HFF-Myc (cell line): ENCODE results near the gene CD40LG.

Experiments used
- DNase-seq: peaks from one replicate; pipeline ENCODE4 v3.0.0-alpha.2; 2011; ENCODE audit warnings: low read depth; ENCODE audit errors: extremely low read depth
- H3K4me3 ChIP-seq: replicated peaks from 2 replicates; pipeline ENCODE4 v1.5.1; 2011; ENCODE audit warnings: low read depth, mild to moderate bottlenecking, control low read depth, low read length
- TF ChIP-seq, protein P1 (sequence below): IDR thresholded peaks from 2 replicates; pipeline ENCODE4 v1.5.1; 2012; ENCODE audit warnings: mild to moderate bottlenecking, low read depth, low read length, control low read depth; ENCODE audit errors: missing control alignments

Gene CD40LG

DNA sequence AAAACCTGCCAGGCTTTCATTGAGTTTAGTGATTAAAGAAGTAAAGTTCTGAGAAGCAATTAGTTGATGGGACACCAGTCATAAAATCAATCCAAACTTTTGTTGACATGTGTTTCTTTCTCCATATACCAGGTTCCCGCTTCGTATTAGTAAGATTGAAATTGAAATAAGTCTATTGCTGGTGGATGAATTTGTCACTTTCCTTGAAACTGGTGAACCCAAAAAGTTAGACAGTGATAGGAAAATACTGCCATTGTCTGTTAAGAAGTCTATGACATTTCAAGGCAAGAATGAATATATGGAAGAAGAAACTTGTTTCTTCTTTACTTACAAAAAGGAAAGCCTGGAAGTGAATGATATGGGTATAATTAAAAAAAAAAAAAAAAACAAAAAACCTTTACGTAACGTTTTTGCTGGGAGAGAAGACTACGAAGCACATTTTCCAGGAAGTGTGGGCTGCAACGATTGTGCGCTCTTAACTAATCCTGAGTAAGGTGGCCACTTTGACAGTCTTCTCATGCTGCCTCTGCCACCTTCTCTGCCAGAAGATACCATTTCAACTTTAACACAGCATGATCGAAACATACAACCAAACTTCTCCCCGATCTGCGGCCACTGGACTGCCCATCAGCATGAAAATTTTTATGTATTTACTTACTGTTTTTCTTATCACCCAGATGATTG, at the start of gene CD40LG:
Gene CD40LG (plus strand): TSS at position 482 of the 684 bp plus-strand sequence. CDS start 91 bp downstream, at position 573.
- no peak within 1 kb of the TSS for H3K4me3 ChIP-seq
- no peak for DNase-seq
- TF ChIP-seq, protein P1, sequence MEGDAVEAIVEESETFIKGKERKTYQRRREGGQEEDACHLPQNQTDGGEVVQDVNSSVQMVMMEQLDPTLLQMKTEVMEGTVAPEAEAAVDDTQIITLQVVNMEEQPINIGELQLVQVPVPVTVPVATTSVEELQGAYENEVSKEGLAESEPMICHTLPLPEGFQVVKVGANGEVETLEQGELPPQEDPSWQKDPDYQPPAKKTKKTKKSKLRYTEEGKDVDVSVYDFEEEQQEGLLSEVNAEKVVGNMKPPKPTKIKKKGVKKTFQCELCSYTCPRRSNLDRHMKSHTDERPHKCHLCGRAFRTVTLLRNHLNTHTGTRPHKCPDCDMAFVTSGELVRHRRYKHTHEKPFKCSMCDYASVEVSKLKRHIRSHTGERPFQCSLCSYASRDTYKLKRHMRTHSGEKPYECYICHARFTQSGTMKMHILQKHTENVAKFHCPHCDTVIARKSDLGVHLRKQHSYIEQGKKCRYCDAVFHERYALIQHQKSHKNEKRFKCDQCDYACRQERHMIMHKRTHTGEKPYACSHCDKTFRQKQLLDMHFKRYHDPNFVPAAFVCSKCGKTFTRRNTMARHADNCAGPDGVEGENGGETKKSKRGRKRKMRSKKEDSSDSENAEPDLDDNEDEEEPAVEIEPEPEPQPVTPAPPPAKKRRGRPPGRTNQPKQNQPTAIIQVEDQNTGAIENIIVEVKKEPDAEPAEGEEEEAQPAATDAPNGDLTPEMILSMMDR = no peak

DNA sequence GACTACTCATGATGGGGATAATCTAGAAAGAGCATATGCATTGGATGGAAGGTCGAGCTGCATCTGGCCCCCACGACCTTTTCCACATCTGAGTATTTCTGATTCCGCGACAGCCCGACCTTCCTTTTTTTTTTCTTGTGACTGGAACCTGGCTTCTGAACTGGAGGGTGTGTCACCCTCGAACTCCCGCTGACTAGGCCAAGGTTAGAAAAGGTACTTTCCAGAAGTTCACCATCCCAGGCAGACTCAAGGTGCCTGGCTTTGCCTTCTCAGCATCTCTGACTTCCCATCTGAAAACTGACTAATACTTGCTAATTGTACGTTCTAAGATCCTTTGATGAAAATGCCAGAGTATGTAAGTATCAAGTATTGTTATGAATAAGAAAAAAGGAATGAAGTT, 49.3 kb upstream of the CD40LG start:
- TF ChIP-seq, protein P1 = no peak
- no peak overlapping the region for H3K4me3 ChIP-seq
- no peak for DNase-seq

DNA sequence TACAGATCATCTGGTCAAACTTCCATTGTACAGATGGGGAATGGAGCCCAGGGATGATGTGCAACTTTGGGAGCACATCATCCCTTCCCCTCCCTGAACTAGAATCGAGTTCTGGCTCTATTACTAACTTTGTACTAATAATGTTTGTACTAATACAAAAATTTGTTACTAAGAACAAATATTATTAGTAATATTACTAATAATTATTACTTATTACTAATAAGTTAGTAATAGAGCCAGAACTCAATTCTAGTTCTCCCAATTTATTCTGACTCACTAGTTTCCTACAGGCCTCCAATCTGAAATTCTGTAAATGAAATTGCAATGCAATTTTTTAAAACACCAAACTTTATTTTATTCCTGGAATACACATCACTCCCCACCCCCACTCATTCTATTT, 47.9 kb upstream of the CD40LG start:
- TF ChIP-seq, protein P1 = no peak
- DNase-seq = no peak
- no peak overlapping the region for H3K4me3 ChIP-seq

DNA sequence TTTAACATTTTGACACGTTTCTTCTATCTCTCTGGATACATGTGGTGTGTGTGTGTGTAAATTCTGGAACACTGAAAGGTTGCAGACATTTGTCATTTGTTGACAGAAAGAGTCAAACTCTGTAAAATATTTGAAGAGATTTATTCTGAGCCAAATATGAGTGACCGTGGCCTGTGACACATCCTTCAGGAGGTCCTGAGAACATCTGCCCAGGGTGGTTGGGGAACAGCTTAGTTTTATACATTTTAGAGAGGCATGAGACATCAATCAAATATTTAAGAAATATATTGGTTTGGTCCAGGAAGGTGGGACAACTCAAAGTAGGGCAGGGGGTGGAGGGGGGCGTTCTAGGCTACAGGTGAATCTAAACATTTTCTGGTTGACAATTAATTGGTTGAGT, 40.7 kb upstream of the CD40LG start:
- TF ChIP-seq, protein P1 = no peak
- H3K4me3 ChIP-seq = no peak overlapping the region
- no peak for DNase-seq

DNA sequence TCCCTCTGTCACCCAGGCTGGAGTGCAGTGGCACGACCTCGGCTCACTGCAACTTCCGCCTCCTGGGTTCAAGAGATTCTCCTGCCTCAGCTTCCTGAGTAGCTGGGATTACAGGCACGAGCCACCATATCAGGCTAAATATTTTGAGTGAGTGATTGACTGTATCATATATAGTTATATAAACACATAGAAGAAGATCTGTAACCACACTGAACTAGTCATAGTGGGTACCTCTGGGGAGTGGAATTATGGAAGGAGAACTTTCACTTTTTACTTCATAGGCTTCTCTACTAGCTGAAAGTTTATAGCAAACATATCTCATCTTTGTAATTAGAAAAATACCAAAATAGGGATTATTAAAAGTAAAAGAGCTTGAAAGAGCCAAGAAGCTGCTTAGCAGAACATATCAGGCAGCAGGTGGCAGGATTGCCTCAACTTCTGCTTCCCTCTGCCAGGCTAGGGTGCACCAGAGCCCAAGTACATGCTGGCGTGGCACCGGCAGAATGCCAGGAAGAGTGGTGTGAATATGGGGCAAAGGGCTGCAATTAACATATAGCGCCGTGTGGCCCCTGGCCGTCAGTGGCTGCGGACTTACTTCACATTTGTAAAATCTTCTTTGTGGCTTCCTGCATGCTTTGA, 39.5 kb upstream of the CD40LG start:
- TF ChIP-seq, protein P1 = no peak
- no peak overlapping the region for H3K4me3 ChIP-seq
- no peak for DNase-seq

DNA sequence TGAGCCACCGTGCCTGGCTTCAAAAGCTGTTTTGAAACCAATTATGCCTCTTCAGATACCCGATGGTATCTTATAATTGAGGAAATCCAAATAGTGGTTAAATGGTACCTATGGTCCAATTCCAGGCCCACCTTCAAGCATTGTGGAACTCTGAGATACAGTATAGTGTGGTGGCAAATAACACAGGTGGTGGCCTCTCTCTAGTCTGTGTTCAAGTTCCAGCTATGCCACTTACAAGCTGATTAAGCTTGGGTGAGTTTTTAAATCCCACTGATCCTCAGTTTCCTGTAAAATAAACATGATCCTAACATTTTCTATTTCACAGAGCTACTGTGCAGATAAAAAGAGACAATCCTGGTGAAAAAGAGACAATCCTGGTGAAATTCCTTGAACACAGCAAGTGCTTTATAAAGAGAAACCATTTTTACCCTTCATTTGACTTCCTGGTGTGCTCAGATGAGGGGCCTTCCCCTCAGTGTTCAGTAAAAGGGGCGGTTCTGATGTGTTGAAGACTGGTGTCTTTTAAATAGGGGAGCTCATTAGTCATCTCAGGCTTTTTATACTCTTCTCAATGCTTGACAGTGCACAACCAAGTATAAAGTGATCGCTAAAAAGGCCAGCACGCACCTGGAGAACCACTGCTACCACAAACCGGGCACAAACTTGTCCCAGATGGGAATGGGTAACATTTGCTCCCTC, 30.8 kb upstream of the CD40LG start:
- DNase-seq = no peak
- TF ChIP-seq, protein P1 = no peak
- no peak overlapping the region for H3K4me3 ChIP-seq
